Activated naive CD4-positive, alpha-beta T cell treated with anti-CD3 and anti-CD28 coated beads, Interleukin-2, amount 50 U/mL, for 16 hours (primary cell): Measurements from ENCODE around the gene SH3BP1.
A peak's percentile ranks its signal among the peaks of the same experiment; 100 is the strongest.
"Not testable (repeated sequence)": the region's sequence is repeated elsewhere in the genome, so short reads cannot be mapped to it uniquely, and the experiment has no call there.

Source experiments
- DNase-seq: peaks from one replicate; pipeline ENCODE4 v3.0.0-alpha.2; 2020

The SH3BP1 gene

DNA sequence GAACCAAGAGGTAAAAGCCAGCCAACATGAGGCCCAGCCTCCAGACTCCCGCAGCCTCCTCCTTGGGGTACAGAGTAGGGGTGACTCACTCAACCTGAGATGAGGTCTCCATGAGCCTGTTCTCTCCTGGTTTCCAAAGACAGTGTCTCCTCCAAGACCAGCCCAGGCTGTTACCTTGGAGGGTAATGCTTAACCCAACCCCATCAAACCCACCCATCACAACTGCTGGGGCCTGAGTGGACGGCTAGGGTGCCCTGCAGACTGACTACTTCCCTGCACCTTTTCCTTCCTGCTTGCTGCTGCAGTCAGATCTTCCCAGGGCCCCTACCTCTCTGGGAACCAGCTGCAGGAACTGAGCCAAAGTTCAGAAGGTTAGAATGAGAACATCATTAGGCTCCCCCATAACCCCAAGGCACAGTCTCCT, 41.5 kb downstream of the SH3BP1 start:
- no peak for DNase-seq

DNA sequence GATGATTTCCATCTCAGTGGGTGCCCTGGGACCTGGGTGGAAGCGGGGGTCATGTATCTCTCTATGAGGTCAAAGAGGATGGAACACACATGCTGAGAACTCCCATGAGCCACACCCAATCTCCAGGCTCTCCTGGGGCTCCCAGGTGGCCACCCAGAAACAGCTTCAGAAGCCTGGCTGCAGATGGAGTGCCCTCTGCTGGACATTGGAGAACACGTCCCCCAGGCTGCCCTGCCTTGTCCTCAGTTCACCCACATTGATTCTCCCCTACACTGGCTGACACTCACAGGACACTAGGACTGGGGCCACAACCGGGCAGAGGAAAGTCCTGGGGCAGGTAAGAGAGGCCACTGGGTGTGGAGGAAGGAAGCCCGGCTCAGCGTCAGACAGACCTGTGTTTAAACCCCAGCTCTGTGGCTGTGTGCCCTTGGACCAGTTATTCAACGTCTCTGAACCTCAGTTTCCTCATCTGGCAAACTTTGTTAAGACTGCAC, 42.1 kb downstream of the SH3BP1 start:
- peak; percentile 72 for DNase-seq

DNA sequence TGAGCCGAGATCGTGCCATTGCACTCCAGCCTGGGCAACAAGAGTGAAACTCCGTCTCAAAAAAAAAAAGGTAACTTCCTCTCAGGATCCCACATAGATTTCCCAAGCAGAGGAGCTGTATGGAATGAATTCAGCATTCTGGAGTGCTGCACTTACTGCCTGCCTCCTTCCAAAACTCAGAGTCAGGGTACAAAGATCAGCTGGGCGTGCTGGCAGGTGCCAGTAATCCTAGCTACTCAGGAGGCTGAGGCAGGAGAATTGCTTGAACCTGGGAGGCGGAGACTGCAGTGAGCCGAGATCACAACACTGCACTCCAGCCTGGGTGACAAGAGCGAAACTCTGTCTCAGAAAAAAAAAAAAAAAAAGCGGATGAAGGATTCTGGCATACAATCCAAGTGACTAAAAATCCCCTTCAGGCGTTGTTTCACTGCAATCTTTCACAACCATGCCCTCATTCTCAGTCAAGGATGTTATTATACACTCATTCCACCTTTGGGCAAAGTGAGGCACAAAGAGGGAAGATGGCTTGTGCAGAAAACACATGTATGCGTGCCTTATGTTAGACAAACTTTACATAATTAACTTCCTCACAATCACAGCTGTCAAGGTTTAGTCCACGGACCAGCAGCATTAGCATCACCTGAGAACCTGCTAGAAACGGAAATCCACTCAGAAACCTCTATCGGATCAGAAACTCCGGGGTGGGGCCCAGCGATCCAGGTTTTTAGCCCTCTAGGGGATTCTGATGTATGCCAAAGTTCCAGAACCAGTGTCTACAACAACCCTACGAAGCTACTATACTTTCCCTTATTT, 45.5 kb downstream of the SH3BP1 start:
- no peak for DNase-seq

DNA sequence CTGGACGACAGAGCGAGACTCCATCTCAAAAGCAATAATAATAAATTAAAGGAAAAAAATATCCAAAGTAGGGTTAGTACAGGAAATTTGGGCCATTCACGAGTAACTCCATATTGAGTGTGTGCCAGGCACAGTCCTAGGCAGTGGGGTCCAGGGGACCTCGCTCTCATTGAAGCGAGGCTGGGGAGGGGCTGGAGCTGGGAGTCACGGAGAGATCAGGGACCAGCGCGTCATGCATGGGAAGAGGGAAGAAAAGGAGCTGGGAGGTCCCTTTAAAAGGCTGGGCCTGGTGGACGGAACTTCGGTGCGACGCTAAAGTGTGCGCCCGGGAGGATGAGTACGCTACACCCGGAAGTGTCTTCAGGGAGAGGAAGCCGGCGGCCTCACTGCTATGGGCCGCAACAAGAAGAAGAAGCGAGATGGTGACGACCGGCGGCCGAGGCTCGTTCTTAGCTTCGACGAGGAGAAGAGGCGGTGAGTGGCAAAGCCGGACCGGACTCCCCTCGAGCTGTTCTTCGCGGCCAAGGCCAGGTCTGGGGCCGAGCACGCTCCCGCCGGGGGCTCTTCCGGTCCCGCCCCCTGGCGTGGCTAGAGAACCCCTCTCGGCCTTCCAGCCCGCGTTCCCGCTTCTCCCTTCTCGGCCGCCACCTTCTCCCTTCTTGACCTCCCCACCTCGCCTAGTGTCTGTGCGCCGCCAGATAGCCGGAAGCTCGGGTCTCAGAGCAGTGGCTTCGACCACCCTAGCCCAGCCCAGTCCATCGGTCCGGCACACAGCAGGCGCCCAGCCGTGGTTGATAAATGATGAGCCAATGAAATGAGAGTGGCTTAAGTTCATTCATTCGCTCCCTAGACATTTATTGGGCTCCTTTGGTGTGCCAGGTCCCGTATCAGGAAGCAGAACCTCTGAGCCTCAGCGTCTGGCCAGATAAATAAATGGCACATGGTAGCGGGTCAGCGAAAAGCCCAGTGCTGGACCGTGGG, 46.8 kb downstream of the SH3BP1 start, which contains the start of gene NOL12:
Gene NOL12 (plus strand): TSS at position 342 of the 981 bp plus-strand sequence. CDS start 50 bp downstream, at position 392.
- peak; percentile 75 for DNase-seq

DNA sequence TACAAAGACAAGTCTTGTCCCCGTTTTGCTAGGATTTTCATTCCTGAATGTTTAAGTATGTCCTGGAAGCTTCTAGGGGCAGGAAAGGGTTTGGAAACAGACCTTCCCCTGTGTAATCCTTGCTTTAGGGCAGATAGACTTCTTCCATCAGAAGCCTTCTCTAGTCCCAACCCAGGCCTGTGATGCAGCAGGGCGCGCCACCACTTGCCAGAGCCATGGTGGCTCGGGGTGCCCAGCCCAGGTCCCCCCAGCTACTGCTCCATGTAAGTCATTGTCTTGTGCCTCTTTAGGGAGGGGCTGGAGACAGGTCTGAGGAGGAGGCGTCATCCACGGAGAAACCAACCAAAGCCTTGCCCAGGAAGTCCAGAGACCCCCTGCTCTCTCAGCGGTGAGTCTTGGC, 50.9 kb downstream of the SH3BP1 start:
- DNase-seq: no peak

DNA sequence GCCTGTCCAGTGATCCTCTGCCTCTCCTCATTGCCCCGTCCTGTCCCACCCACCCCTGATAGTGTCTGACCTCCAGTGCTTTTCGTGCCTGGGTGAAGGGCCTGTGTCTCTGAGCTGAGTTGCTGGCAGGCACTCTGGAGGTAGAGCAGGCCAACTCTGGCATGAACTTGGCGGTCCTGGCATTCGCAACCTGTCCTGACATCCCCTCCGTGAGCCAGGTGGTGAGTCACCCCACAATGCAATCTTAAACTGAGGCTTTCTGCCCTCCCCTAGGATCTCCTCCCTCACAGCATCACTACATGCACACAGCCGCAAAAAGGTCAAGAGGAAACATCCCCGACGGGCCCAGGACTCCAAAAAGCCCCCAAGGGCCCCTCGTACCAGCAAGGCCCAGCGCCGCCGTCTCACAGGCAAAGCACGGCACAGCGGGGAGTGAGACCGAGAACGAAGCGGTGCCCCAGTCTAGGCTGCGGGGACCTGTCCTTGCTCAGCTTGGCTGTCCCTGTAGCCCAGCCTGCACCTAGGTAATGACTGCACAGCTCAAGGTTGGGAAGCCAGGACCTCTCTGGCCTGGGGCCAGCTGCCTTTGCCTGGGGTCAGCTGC, 51.5 kb downstream of the SH3BP1 start:
- DNase-seq: no peak

DNA sequence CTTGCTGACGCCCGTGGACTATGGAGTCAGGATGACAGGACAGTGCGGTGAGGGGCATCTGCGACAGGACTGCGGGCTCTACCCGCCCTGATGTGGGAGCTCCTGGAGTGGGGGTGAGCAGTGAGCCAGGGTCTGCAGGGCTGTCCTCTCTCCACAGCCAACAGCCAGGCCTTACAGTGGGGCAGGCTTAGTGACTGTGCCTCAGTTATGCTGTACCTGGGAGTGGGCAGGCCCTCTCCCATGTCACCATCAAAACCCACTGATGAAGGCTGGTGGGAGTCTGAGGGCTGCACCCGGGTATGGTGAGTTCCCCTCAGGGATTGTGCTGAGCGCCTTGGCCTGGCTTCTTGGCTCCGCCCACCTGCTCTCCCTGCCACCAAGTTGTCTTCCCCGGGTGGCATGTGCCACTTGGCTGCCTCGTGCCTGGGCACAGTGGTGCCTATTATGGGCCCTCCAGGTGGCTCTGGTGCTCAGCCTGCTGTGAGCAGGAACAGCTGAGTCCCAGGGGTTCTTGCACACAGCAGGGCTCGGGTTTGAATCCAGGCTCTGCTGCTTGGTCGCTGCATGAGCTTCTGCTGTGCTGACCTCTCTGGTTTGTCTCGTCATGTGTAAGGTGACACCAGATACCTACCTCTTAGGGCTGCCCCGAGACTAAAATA, 53.3 kb downstream of the SH3BP1 start:
- no peak for DNase-seq

DNA sequence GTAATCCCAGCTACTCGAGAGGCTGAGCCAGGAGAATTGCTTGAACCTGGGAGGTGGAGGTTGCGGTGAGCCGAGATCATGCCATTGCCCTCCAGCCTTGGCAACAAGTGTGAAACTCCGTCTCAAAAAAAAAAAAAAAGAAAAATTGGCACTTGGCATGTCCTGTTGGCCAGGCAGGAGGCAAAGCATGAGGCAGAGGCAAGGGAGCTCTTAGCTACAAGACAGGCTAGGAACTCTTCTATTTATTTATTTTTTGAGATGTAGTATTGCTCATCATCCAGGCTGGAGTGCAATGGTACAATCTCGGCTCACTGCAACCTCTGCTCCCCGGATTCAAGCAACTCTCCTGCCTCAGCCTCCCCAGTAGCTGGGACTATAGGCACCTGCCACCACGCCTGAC, 54.7 kb downstream of the SH3BP1 start:
- DNase-seq: not testable (repeated sequence)

DNA sequence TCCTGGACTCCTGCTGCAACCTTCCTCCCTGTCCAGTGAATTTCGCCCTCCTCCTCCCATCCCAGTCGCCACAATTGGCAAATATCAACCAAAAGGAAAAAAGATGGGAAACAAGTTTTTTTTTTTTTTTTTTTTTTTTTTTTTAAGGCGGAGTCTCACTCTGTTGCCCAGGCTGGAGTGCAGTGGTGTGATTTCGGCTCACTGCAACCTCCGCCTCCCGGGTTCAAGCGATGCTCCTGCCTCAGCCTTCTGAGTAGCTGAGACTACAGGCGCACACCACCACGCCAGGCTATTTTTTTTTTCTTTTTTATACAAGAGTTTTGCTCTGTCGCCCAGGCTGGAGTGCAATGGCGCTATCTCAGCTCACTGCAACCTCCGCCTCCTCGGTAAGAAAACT, 56.8 kb downstream of the SH3BP1 start:
- DNase-seq: not testable (repeated sequence)

DNA sequence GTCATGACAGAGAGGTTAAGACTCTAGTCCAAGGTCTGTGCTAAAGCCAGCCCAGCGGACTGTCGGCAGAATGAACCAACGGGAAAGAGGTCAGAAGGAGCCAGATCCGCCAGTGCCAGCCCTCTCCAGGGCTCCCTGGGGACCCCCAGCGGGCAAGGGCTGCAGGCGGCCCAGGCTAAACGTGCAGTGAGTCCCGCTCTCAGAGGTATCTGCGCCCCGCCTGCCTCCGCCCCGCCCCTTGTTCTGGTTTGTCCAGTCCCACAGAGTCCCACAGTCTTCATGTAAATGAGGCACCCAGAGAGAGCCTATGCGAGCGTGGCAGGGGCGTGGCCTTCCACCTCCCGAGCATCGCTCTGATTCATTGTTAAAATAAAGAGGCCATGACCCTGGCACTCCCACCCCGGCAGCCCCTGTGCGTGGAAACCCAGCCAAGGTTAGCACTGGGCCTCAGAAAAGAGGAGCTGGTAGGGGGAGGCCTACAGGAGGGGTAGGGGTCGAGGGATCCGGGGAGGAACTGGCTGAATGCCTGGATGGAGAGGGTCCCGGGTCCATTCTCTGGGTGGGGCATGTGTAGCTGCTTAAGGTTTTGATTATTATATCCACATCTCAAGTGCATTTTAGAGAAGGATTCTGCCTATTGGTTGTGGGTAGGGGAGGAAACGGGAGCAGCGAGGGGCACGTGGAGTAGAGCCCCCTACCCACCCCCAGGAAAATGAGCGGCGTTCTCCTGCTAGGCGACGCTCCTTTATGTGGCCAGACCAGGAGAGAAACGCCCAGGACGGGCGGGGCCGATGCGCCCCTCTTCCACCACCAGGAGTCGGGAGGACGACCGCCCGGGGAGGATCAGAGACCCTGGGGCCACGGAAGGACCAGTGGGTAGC, 57.4 kb downstream of the SH3BP1 start, which contains the start of gene TRIOBP:
Gene TRIOBP (plus strand): TSS at position 392 of the 881 bp plus-strand sequence. CDS start 4,318 bp downstream, outside the sequence.
- DNase-seq: peak; percentile 92

DNA sequence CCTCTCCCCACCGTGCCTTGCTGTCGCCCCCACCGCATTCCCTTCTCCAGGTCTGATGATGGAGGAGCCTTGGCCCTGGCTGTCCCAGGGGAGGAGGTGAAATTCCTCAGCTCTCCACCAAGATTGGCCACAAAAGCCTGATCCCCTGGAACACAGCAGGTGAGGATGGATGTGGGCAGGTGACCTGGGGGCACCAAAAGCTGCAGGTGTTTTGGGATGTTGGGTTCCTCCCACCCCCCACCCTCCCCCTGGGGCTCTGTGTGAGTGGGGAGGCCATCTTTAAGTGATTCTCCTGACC, 58.0 kb downstream of the SH3BP1 start:
- DNase-seq: no peak

DNA sequence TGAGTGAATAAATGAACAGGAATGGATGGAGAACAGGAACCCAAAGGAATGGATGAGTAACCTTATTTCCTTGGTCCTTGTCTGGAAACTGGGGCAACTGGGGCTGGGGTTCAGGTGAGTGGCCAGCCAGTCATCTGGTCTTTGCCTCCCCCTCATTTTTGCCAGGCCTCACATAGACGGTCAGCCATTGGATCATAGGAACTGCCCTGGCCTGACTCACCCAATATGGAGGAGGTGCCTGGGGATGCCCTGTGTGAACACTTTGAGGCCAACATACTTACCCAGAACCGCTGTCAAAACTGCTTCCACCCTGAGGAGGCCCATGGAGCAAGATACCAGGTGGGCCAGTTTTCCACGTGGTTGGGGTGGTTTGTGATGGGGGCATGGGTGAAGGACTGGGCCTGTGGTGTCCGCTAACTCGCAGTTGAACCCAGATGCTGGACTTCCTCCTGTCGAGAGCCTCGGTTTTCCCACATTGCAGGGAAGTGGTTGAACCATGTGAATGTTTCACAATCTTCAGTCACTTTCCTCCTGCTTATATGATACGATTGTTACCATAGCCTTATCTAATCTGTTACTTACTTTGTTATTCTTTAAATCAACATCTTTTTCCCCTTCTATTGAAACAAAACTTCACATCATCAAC, 61.8 kb downstream of the SH3BP1 start:
- DNase-seq: no peak

DNA sequence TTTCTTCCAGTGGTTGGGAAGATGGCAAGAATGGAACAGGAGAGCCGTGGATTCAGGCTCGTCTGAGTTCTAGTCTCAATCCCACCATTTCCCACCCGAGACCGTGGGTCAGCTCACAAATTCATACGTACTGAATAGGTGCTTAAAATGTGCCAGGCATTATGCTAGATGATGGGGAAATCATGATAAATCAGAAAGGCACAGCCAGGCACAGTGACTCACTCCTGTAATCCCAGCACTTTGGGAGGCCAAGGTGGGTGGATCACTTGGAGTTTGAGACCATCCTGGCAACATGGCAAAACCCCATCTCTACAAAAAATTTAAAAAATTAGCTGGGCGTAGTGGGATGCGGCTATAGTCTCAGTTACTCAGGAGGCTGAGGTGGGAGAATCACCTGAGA, 64.4 kb downstream of the SH3BP1 start:
- no peak for DNase-seq

DNA sequence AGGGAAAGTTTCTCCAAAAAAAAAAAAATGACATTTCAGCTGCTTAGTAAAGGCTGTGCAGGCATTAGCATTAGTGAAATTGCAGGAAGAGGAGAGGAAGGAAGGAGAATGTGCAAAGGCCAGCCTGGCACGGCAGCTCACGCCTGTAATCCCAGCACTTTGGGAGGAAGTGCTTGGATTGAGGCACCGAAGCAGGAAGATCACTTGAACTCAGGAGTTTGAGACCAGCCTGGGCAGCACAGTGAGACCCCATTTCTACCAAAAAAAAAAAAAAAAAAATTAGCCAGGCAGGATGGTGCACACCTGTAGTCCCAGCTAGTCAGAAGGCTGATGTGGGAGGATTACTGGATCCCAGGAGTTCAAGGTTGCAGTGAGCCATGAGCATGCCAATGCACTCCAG, 65.2 kb downstream of the SH3BP1 start:
- no peak for DNase-seq

DNA sequence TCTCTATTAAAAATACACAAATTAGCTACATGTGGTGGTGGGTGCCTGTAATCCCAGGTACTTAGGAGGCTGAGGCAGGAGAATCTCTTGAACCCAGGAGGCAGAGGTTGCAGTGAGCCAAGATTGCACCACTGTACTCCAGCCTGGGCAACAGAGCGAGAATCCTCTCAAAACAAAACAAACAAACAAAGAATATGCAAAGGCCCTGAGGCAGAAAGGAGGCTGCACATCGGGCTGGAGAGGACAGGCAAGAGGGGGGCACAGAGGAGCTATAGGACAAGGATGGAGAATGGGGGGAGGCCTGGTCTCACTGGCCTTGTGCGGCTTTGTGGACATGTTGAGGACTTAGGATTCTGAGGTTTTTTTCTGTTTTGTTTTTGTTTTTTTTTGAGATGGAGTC, 65.7 kb downstream of the SH3BP1 start:
- no peak for DNase-seq
